HepG2 (cell line): ENCODE results near the gene HSCB. TPM values are rescaled to one million over a fixed set of nuclear protein-coding genes. Genes with fewer than 3 reads are reported as not detected.

Experiments used
- GATA4 ChIP-seq: sonication (generic); IDR thresholded peaks from 2 replicates; pipeline ENCODE4 v1.6.1; 2016; ENCODE audit warnings: antibody characterized with exemption, low read depth, borderline replicate concordance
- IKZF4 ChIP-seq: sonication (generic); formaldehyde crosslinking; IDR thresholded peaks from 2 replicates; pipeline ENCODE4 v1.5.1; 2020; ENCODE audit warnings: borderline replicate concordance, mild to moderate bottlenecking, low read depth, missing genetic modification reagents; ENCODE audit errors: not compliant biosample characterization
- IKZF5 ChIP-seq: IDR thresholded peaks from 2 replicates; pipeline ENCODE4 v1.6.1; 2018; ENCODE audit warnings: missing genetic modification reagents, mild to moderate bottlenecking, missing compliant biosample characterization
- RERE ChIP-seq: IDR thresholded peaks from 2 replicates; pipeline ENCODE4 v1.6.1; 2016; ENCODE audit warnings: low read depth, missing genetic modification reagents, missing compliant biosample characterization
- SOX6 ChIP-seq, 2 experiments: fragments of 450-650 bp in 1 of 2; sonication (generic) in 1 of 2; formaldehyde crosslinking in 1 of 2; IDR thresholded peaks; 2 replicates each; pipeline versions ENCODE4 v1.4.0 to v1.6.1; 2017 to 2020; ENCODE audit warnings: antibody characterized with exemption in 1 of 2, mild to moderate bottlenecking in 1 of 2, missing genetic modification reagents in 1 of 2
- ZBTB3 ChIP-seq: sonication (generic); formaldehyde crosslinking; IDR thresholded peaks from 2 replicates; pipeline ENCODE4 v1.4.0; 2020; ENCODE audit warnings: low read depth, mild to moderate bottlenecking, moderate library complexity, missing genetic modification reagents, borderline replicate concordance
- ZBTB42 ChIP-seq: sonication (generic); formaldehyde crosslinking; IDR thresholded peaks from 2 replicates; pipeline ENCODE4 v1.5.0; 2020; ENCODE audit warnings: mild to moderate bottlenecking, missing genetic modification reagents
- ZC3H13 ChIP-seq: sonication (generic); formaldehyde crosslinking; IDR thresholded peaks from 2 replicates; pipeline ENCODE4 v1.8.1; 2023; ENCODE audit warnings: mild to moderate bottlenecking, missing genetic modification reagents, moderate library complexity
- ZFYVE20 ChIP-seq: sonication (generic); formaldehyde crosslinking; IDR thresholded peaks from 2 replicates; pipeline ENCODE4 v1.8.0; 2023; ENCODE audit warnings: low read depth, mild to moderate bottlenecking, moderate library complexity, missing genetic modification reagents, borderline replicate concordance
- ZNF331 ChIP-seq: sonication (generic); formaldehyde crosslinking; IDR thresholded peaks from 2 replicates; pipeline ENCODE4 v1.4.0; 2020; ENCODE audit warnings: missing genetic modification reagents
- ZNF609 ChIP-seq: sonication (generic); formaldehyde crosslinking; IDR thresholded peaks from 2 replicates; pipeline ENCODE4 v1.4.0; 2020; ENCODE audit warnings: mild to moderate bottlenecking, missing genetic modification reagents, borderline replicate concordance
- polyA plus RNA-seq, 8 experiments: library from polyadenylated mRNA; depleted of rRNA in 3 of 8; stranded (reverse) in 7 of 8; unstranded in 1 of 8; fragments of >200 nt; fragmentation: Illumina TruSeq in 4 of 8; extraction: Trizol in 4 of 8; gene quantifications; 2 replicates each; pipeline versions ENCODE4 v1.2.1 to v1.2.3, GENCODE V29; 2011 to 2016; ENCODE audit warnings: low read depth in 4 of 8, missing spikeins in 1 of 8, mixed read lengths in 1 of 8; ENCODE audit not compliant: insufficient read depth in 1 of 8
- total RNA-seq, 5 experiments: library from RNA; depleted of rRNA; stranded (reverse); fragments of >200 nt; fragmentation: Illumina TruSeq; extraction: Trizol; gene quantifications; 2 replicates each; pipeline ENCODE4 v1.2.3, GENCODE V29; 2016; ENCODE audit warnings: low read depth in 1 of 5

The HSCB gene
- total and polyA plus RNA-seq, 2 of the 13 experiments (the other 11 are each of a cell fraction or from before 2014, with no cell fraction given), result 15.4 to 20.9 TPM

- TF ChIP-seq ZFYVE20, result no peak
- TF ChIP-seq ZBTB42 (CRISPR knock-in tag), result no peak
- TF ChIP-seq GATA4, result peak; percentile 33; the same call in 1 of the 2 replicates
- TF ChIP-seq ZNF331 (CRISPR knock-in tag), result peak; percentile 52; the same call in 1 of the 2 replicates
- TF ChIP-seq ZC3H13 (CRISPR knock-in tag), result no peak
- TF ChIP-seq SOX6 (IDR thresholded peaks at IDR 0.05), result no peak
- peak; percentile 97 for TF ChIP-seq SOX6 (CRISPR knock-in tag; IDR thresholded peaks at IDR 0.05)
- no peak for TF ChIP-seq ZBTB3 (CRISPR knock-in tag)
- 0 out of 2 replicates have a peak, but pooled peaks have one; percentile 38 for TF ChIP-seq IKZF5
- peak; percentile 71; the same call in 1 of the 2 replicates for TF ChIP-seq ZNF609 (CRISPR knock-in tag)
- TF ChIP-seq RERE, result peak; percentile 87
- TF ChIP-seq IKZF4 (CRISPR knock-in tag), result no peak
These were observed 18.2 kb downstream of the HSCB start (continued) for GRCh38 chr22:28759861-28760560.
